ENCODE data around the gene C19orf25. TPM values are rescaled to one million over a fixed set of nuclear protein-coding genes. Genes with fewer than 3 reads are reported as not detected.
A peak's percentile ranks its signal among the peaks of the same experiment; 100 is the strongest.

Gene C19orf25
- total RNA-seq, 1 donor, result 30.0 TPM

- H4K20me1 ChIP-seq (ENCODE audit: insufficient read depth, low read length), result peaks cover 69% of the 10 kb centered on the region
Measured at GRCh38 chr19:1471010-1471514, 8.0 kb downstream of the C19orf25 start.

GRCh38 chr19:1470305-1471009 is 8.6 kb downstream of the C19orf25 start:
- peak; percentile 95 for DNase-seq (ENCODE audit: insufficient read length, low spot score, missing footprints)
- H3K79me2 ChIP-seq (ENCODE audit: insufficient read depth, low read length), result no peaks in the 10 kb centered on the region
- H3K36me3 ChIP-seq (ENCODE audit: insufficient read depth, low read length), result no peaks in the 10 kb centered on the region
- no peak overlapping the region for H2AFZ ChIP-seq (ENCODE audit: low read length)
- no peaks in the 10 kb centered on the region for H3K9me3 ChIP-seq (ENCODE audit: low read depth, low read length)
- no peak overlapping the region for H3K27ac ChIP-seq (ENCODE audit: low read depth, low read length)
- H3K4me1 ChIP-seq (ENCODE audit: insufficient read depth, low read length), result no peaks in the 10 kb centered on the region
- H3K4me3 ChIP-seq (ENCODE audit: insufficient read depth, low read length), result no peak overlapping the region
- no peak for TF ChIP-seq CTCF (IDR thresholded peaks at IDR 0.05; ENCODE audit: extremely low read depth, low read depth, low read length)
- peaks cover 68% of the 10 kb centered on the region for H3K27me3 ChIP-seq (ENCODE audit: insufficient read depth, low read length)
- H4K20me1 ChIP-seq (ENCODE audit: insufficient read depth, low read length), result peaks cover 72% of the 10 kb centered on the region
- no peak overlapping the region for H3K4me2 ChIP-seq (ENCODE audit: insufficient read depth, low read length)

More at GRCh38 chr19:1471010-1471514, 8.0 kb downstream of the C19orf25 start:
- DNase-seq (ENCODE audit: insufficient read length, low spot score, missing footprints), result peak; percentile 97
- Histone ChIP-seq H3K9me3 (ENCODE audit: low read depth, low read length) (no peaks in the 10 kb centered on the region), H3K4me2 (ENCODE audit: insufficient read depth, low read length) (no peak overlapping the region), H3K79me2 (ENCODE audit: insufficient read depth, low read length) (no peaks in the 10 kb centered on the region), H3K36me3 (ENCODE audit: insufficient read depth, low read length) (no peaks in the 10 kb centered on the region), H3K4me3 (ENCODE audit: insufficient read depth, low read length) (no peak overlapping the region), H3K27ac (ENCODE audit: low read depth, low read length) (no peak overlapping the region), H3K4me1 (ENCODE audit: insufficient read depth, low read length) (no peaks in the 10 kb centered on the region), H2AFZ (ENCODE audit: low read length) (no peak overlapping the region), H3K27me3 (ENCODE audit: insufficient read depth, low read length) (peaks cover 66% of the 10 kb centered on the region)
- TF ChIP-seq CTCF (IDR thresholded peaks at IDR 0.05; ENCODE audit: extremely low read depth, low read depth, low read length), result no peak

GRCh38 chr19:1470055-1470304 is 9.0 kb downstream of the C19orf25 start:
- no peak for DNase-seq (ENCODE audit: insufficient read length, low spot score, missing footprints)
- Histone ChIP-seq H3K36me3 (ENCODE audit: insufficient read depth, low read length) (no peaks in the 10 kb centered on the region), H3K79me2 (ENCODE audit: insufficient read depth, low read length) (no peaks in the 10 kb centered on the region), H3K27ac (ENCODE audit: low read depth, low read length) (no peak overlapping the region), H3K4me3 (ENCODE audit: insufficient read depth, low read length) (no peak overlapping the region), H3K4me2 (ENCODE audit: insufficient read depth, low read length) (no peak overlapping the region), H3K27me3 (ENCODE audit: insufficient read depth, low read length) (peaks cover 68% of the 10 kb centered on the region), H2AFZ (ENCODE audit: low read length) (no peak overlapping the region), H3K9me3 (ENCODE audit: low read depth, low read length) (no peaks in the 10 kb centered on the region), H4K20me1 (ENCODE audit: insufficient read depth, low read length) (peaks cover 74% of the 10 kb centered on the region), H3K4me1 (ENCODE audit: insufficient read depth, low read length) (no peaks in the 10 kb centered on the region)
- TF ChIP-seq CTCF (IDR thresholded peaks at IDR 0.05; ENCODE audit: extremely low read depth, low read depth, low read length), result no peak

- H3K4me3 ChIP-seq (ENCODE audit: insufficient read depth, low read length), result no peak overlapping the region
- H3K27ac ChIP-seq (ENCODE audit: low read depth, low read length), result no peak overlapping the region
- no peak overlapping the region for H3K4me2 ChIP-seq (ENCODE audit: insufficient read depth, low read length)
- H2AFZ ChIP-seq (ENCODE audit: low read length), result no peak overlapping the region
- peak; percentile 94 for DNase-seq (ENCODE audit: insufficient read length, low spot score, missing footprints)
- no peak for TF ChIP-seq CTCF (IDR thresholded peaks at IDR 0.05; ENCODE audit: extremely low read depth, low read depth, low read length)
- no peaks in the 10 kb centered on the region for H3K9me3 ChIP-seq (ENCODE audit: low read depth, low read length)
- H3K27me3 ChIP-seq (ENCODE audit: insufficient read depth, low read length), result peaks cover 68% of the 10 kb centered on the region
- H3K36me3 ChIP-seq (ENCODE audit: insufficient read depth, low read length), result no peaks in the 10 kb centered on the region
- H3K4me1 ChIP-seq (ENCODE audit: insufficient read depth, low read length), result no peaks in the 10 kb centered on the region
- no peaks in the 10 kb centered on the region for H3K79me2 ChIP-seq (ENCODE audit: insufficient read depth, low read length)
- peaks cover 70% of the 10 kb centered on the region for H4K20me1 ChIP-seq (ENCODE audit: insufficient read depth, low read length)
Measured at GRCh38 chr19:1469255-1470054, 9.6 kb downstream of the C19orf25 start.
